SU-DHL-6 (cell line): ENCODE measurements around the gene KCNK4.

Experiments
- H2AFZ ChIP-seq: fragments of 200-600 bp; sonication (generic); 2 replicates; pipeline ENCODE4 v1.6.1; 2014; ENCODE audit warnings: low read depth, mild to moderate bottlenecking, moderate library complexity, mixed read lengths, antibody characterized with exemption, low read length; ENCODE audit not compliant: severe bottlenecking
- H3F3A ChIP-seq: fragments of 200-600 bp; shearing (Covaris generic); 2 replicates; pipeline ENCODE4 v1.6.0; 2016; ENCODE audit warnings: antibody characterized with exemption, mild to moderate bottlenecking; ENCODE audit not compliant: insufficient read depth
- H3K27ac ChIP-seq: fragments of 200-600 bp; sonication (generic); 2 replicates; pipeline ENCODE4 v1.5.1; 2016; ENCODE audit warnings: low read depth, mild to moderate bottlenecking, low read length, moderate library complexity, mixed read lengths
- H3K27me3 ChIP-seq: fragments of 200-600 bp; sonication (generic), shearing (Covaris generic); 2 replicates; pipeline ENCODE4 v1.6.0; 2014; ENCODE audit warnings: mild to moderate bottlenecking, low read length
- H3K36me3 ChIP-seq: fragments of 200-600 bp; sonication (generic); 2 replicates; pipeline ENCODE4 v1.6.1; 2014; ENCODE audit warnings: mild to moderate bottlenecking, low read length, mixed read lengths
- H3K4me2 ChIP-seq: fragments of 300-600, 200-600 bp; shearing (Covaris generic), sonication (generic); 2 replicates; pipeline ENCODE4 v1.6.0; 2014; ENCODE audit warnings: low read length, low read depth, mild to moderate bottlenecking; ENCODE audit not compliant: poor library complexity, severe bottlenecking
- H3K4me3 ChIP-seq: fragments of 200-600 bp; sonication (generic); 2 replicates; pipeline ENCODE4 v1.5.1; 2014; ENCODE audit warnings: antibody characterized with exemption, low read length, mild to moderate bottlenecking, mixed read lengths; ENCODE audit not compliant: insufficient read depth, poor library complexity, severe bottlenecking
- H3K79me2 ChIP-seq: fragments of 200-600 bp; sonication (generic); 2 replicates; pipeline ENCODE4 v1.6.1; 2014; ENCODE audit warnings: mild to moderate bottlenecking, low read length, moderate library complexity; ENCODE audit not compliant: insufficient read depth
- H3K9ac ChIP-seq: fragments of 200-600 bp; sonication (generic); 2 replicates; pipeline ENCODE4 v1.7.0; 2014; ENCODE audit warnings: mild to moderate bottlenecking, low read length
- H3K9me2 ChIP-seq: fragments of 200-600 bp; sonication (generic); replicated peaks from 2 replicates; pipeline ENCODE4 v1.6.1; 2014; ENCODE audit warnings: low read length; ENCODE audit not compliant: insufficient read depth
- H3K9me3 ChIP-seq: fragments of 200-600 bp; sonication (generic); 2 replicates; pipeline ENCODE4 v1.6.1; 2014; ENCODE audit warnings: low read length, mixed read lengths; ENCODE audit not compliant: insufficient read depth
- H4K20me1 ChIP-seq: fragments of 200-600 bp; sonication (generic); 2 replicates; pipeline ENCODE4 v1.6.1; 2014; ENCODE audit warnings: low read depth, mild to moderate bottlenecking, antibody characterized with exemption, low read length, moderate library complexity, mixed read lengths
- EZH2phosphoT487 ChIP-seq: fragments of 200-600 bp; sonication (generic), shearing (Covaris generic); conservative IDR thresholded peaks from 2 replicates; pipeline ENCODE4 v1.6.1; 2018; ENCODE audit warnings: mild to moderate bottlenecking, antibody characterized with exemption, low read length, moderate library complexity, mixed read lengths
- TF ChIP-seq, protein P1 (sequence below): fragments of 200-600 bp; sonication (generic); IDR thresholded peaks from one replicate; pipeline ENCODE4 v1.5.1; 2017; ENCODE audit warnings: antibody characterized with exemption, mild to moderate bottlenecking, low read length, moderate library complexity; ENCODE audit not compliant: insufficient read depth, poor library complexity, severe bottlenecking

The KCNK4 gene

DNA sequence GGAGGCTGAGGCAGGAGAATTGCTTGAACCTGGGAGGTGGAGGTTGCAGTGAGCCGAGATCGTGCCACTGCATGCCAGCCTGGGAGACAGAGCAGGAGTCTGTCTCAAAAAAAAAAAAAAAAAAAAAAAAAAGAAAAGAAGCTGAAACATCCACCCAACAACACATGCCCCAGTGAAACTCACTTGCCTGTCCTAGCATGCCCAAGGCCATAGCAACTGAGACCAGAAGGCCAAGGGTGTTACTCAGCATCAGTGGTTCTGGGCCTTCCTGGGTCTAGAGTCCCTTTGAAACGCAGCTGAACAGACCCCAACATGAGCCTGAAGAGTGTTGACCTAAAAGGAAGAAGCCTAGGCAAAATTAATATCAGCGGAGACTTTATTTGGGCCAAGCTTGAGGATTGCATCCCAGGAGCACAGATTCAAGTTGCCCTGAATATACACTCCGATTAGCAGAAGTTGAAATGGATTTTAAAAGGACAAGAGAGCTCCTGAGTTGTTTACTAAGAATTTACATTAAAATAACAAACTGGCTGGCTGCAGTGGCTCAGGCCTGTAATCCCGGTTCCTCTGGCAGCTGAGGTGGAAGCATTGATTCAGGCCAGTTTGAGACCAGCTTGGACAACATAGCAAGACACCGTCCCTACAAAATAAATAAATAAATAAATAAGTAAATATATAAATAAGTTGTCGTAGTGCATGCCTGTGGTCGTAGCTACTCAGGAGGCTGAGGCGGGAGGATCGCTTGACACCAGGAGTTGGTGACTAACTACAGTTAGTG lies 33.8 kb downstream of the KCNK4 start:
- Histone ChIP-seq H3K27me3 (no peaks in the 10 kb centered on the region), H3K9me2 (no peaks in the 10 kb centered on the region), H3K9ac (no peak overlapping the region), H3K27ac (no peak overlapping the region), H3K4me2 (no peak overlapping the region), H3K79me2 (no peaks in the 10 kb centered on the region), H3F3A (no peaks in the 10 kb centered on the region), H4K20me1 (no peaks in the 10 kb centered on the region), H2AFZ (no peak overlapping the region), H3K9me3 (no peaks in the 10 kb centered on the region), H3K36me3 (no peaks in the 10 kb centered on the region), H3K4me3 (no peak overlapping the region)
- TF ChIP-seq EZH2phosphoT487, result no peak
- TF ChIP-seq, protein P1, sequence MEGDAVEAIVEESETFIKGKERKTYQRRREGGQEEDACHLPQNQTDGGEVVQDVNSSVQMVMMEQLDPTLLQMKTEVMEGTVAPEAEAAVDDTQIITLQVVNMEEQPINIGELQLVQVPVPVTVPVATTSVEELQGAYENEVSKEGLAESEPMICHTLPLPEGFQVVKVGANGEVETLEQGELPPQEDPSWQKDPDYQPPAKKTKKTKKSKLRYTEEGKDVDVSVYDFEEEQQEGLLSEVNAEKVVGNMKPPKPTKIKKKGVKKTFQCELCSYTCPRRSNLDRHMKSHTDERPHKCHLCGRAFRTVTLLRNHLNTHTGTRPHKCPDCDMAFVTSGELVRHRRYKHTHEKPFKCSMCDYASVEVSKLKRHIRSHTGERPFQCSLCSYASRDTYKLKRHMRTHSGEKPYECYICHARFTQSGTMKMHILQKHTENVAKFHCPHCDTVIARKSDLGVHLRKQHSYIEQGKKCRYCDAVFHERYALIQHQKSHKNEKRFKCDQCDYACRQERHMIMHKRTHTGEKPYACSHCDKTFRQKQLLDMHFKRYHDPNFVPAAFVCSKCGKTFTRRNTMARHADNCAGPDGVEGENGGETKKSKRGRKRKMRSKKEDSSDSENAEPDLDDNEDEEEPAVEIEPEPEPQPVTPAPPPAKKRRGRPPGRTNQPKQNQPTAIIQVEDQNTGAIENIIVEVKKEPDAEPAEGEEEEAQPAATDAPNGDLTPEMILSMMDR, result no peak

DNA sequence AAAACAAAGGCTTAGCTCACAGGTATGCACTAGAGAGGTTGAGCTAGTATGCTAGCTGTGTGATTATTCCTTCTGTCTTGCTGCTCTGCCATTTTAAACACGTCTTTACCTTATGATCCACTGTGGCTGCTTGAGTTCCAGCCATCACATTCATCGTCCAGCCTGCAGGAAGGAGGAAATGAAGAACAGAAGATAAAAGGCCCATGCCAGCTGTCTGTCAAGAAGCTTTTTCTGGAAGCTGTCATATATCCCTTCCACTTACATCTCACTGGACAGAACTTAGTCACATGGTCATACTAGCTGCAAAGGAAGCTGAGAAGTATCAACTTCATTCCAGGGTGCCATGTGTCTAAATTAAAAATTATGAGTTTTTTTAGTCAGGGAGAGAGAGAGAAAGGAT lies 36.3 kb downstream of the KCNK4 start:
- H3K4me3 ChIP-seq, result no peak overlapping the region
- no peaks in the 10 kb centered on the region for H3F3A ChIP-seq
- H2AFZ ChIP-seq, result no peak overlapping the region
- H3K79me2 ChIP-seq, result no peaks in the 10 kb centered on the region
- no peak overlapping the region for H3K27ac ChIP-seq
- no peaks in the 10 kb centered on the region for H3K9me3 ChIP-seq
- TF ChIP-seq EZH2phosphoT487, result no peak
- TF ChIP-seq, protein P1, result no peak
- no peaks in the 10 kb centered on the region for H3K27me3 ChIP-seq
- H3K9me2 ChIP-seq, result no peaks in the 10 kb centered on the region
- H4K20me1 ChIP-seq, result no peaks in the 10 kb centered on the region
- H3K4me2 ChIP-seq, result no peak overlapping the region
- H3K9ac ChIP-seq, result no peak overlapping the region
- no peaks in the 10 kb centered on the region for H3K36me3 ChIP-seq

DNA sequence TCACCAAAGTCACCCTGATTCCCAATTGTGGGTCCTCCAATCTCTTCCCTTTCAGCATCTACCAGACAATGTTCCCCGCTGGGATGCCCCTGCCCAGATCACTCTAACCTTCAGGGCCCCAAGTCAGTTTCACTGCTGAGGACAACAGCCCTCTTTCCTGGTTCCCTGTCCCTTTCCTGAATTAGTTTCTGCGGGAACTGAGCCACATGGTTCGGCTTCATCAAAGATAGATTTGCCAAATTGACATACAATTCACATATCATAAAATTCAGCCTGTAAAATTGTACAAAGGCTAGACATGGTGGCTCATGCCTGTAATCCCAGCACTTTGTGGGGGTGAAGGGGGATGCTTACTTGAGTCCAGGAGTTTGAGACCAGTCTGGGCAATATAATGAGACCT lies 36.9 kb downstream of the KCNK4 start:
- TF ChIP-seq, protein P1, result no peak
- no peak for TF ChIP-seq EZH2phosphoT487

More for the DNA sequence above, 36.9 kb downstream of the KCNK4 start:
- H3K4me3 ChIP-seq, result no peak overlapping the region
- H3K79me2 ChIP-seq, result no peaks in the 10 kb centered on the region
- H2AFZ ChIP-seq, result no peak overlapping the region
- no peak overlapping the region for H3K4me2 ChIP-seq
- no peaks in the 10 kb centered on the region for H3K36me3 ChIP-seq
- no peaks in the 10 kb centered on the region for H4K20me1 ChIP-seq
- H3K27me3 ChIP-seq, result no peaks in the 10 kb centered on the region
- H3F3A ChIP-seq, result no peaks in the 10 kb centered on the region
- H3K9me3 ChIP-seq, result no peaks in the 10 kb centered on the region
- no peak overlapping the region for H3K27ac ChIP-seq
- no peak overlapping the region for H3K9ac ChIP-seq
- no peaks in the 10 kb centered on the region for H3K9me2 ChIP-seq
